Gastrocnemius medialis (tissue), 4 donors: ENCODE measurements around the gene HMGN5.
A peak's percentile ranks its signal among the peaks of the same experiment; 100 is the strongest.

Source experiments
- CTCF ChIP-seq, 5 experiments: fragments of 450-650 bp in 3 of 5; fragments of 200-600 bp in 2 of 5; sonication (generic) in 2 of 5; IDR thresholded peaks in 4 of 5; conservative IDR thresholded peaks in 1 of 5; 1 replicate in 4 of 5; 2 replicates in 1 of 5; pipeline ENCODE4 v1.5.1; 2016 to 2019; ENCODE audit warnings: antibody characterized with exemption in 5 of 5, mild to moderate bottlenecking in 3 of 5, moderate library complexity in 3 of 5
- POLR2A ChIP-seq, 2 donors: fragments of 450-650 bp; IDR thresholded peaks; one replicate each; pipeline ENCODE4 v1.6.1; 2017; ENCODE audit warnings: antibody characterized with exemption in 2 of 2, mild to moderate bottlenecking in 2 of 2, moderate library complexity in 2 of 2

GRCh38 chrX:81195712-81196111, 6.0 kb downstream of the HMGN5 start:
- TF ChIP-seq POLR2A (IDR thresholded peaks at IDR 0.05) (no peak), CTCF (IDR thresholded peaks at IDR 0.05 in 4 of 5, conservative IDR thresholded peaks at IDR 0.05 in 1 of 5) (peak in 4 of 5 experiments; percentile 32 to 53 (median 38))
